B cell (primary cell): ENCODE measurements around the gene ALOX15.

Experiments used
- CTCF ChIP-seq: fragments of 200-600 bp; IDR thresholded peaks from one replicate; pipeline ENCODE4 v1.8.0; 2022; ENCODE audit warnings: antibody characterized with exemption, mild to moderate bottlenecking
- EZH2 ChIP-seq: IDR thresholded peaks from 2 replicates; pipeline ENCODE4 v1.6.1; 2012; ENCODE audit warnings: borderline replicate concordance, low read depth, mild to moderate bottlenecking, moderate library complexity, low read length; ENCODE audit not compliant: insufficient read depth, poor library complexity, severe bottlenecking

- TF ChIP-seq CTCF = no peak
- TF ChIP-seq EZH2 = peak; percentile 46
Measured at GRCh38 chr17:4641297-4642195, at the start of gene ALOX15.
